RWPE1 (cell line): Measurements from ENCODE around the gene ZNF516.

Experiments used
- CTCF ChIA-PET: fragments of 350-600 bp; sonication (Branson Sonifier 250); formaldehyde crosslinking; extraction: SDS; loops from one replicate; lab custom pipeline; 2021; lab: Yijun Ruan, JAX
- POLR2A ChIA-PET: fragments of 400-600 bp; formaldehyde crosslinking; extraction: SDS; loops from one replicate; lab custom pipeline; 2020; ENCODE audit warnings: antibody characterized with exemption; ENCODE audit not compliant: low non-redundant PET; lab: Yijun Ruan, JAX
- DNase-seq: peaks from one replicate; pipeline ENCODE4 v3.0.0; 2012; ENCODE audit warnings: low spot score
- H3K27ac ChIP-seq: fragments of 450-650 bp; 2 replicates; pipeline ENCODE4 v1.5.1; 2017
- CTCF ChIP-seq: fragments of 450-650 bp; conservative IDR thresholded peaks from 2 replicates; pipeline ENCODE4 v1.5.1; 2017; ENCODE audit warnings: low read depth, mild to moderate bottlenecking

Gene ZNF516

GRCh38 chr18:76394780-76395476 is 100.1 kb downstream of the ZNF516 start:
- ChIA-PET POLR2A (no interaction called here), CTCF (no interaction called here)
- TF ChIP-seq CTCF, result no peak
- DNase-seq, result peak; percentile 47
- peak overlapping the region; percentile 44 for H3K27ac ChIP-seq

- DNase-seq, result no peak
- CTCF ChIA-PET, result no interaction called here
- no peak for TF ChIP-seq CTCF
- H3K27ac ChIP-seq, result no peak overlapping the region
- POLR2A ChIA-PET, result no interaction called here
Observed at GRCh38 chr18:76392349-76392748, 102.7 kb downstream of the ZNF516 start.

- H3K27ac ChIP-seq, result no peak overlapping the region
Observed at GRCh38 chr18:76391746-76392145, 103.3 kb downstream of the ZNF516 start.

GRCh38 chr18:76391038-76391437 is 104.0 kb downstream of the ZNF516 start:
- no peak overlapping the region for H3K27ac ChIP-seq
- POLR2A ChIA-PET, result no interaction called here
- CTCF ChIA-PET, result interaction anchor here (0.6 kb wide), 1 partner anchor 242 kb away, joined by 3 read pairs; no protein-coding TSS in a partner anchor
- no peak for TF ChIP-seq CTCF
- DNase-seq, result no peak

More at GRCh38 chr18:76391746-76392145, 103.3 kb downstream of the ZNF516 start:
- ChIA-PET POLR2A (no interaction called here), CTCF (no interaction called here)
- TF ChIP-seq CTCF, result no peak
- DNase-seq, result no peak

- no peak for TF ChIP-seq CTCF
- ChIA-PET CTCF (interaction anchor here (0.6 kb wide), 1 partner anchor 242 kb away, joined by 3 read pairs; no protein-coding TSS in a partner anchor), POLR2A (no interaction called here)
- no peak overlapping the region for H3K27ac ChIP-seq
- DNase-seq, result no peak
Observed at GRCh38 chr18:76390452-76391035, 104.5 kb downstream of the ZNF516 start.

- no peak overlapping the region for H3K27ac ChIP-seq
- CTCF ChIA-PET, result no interaction called here
- no peak for TF ChIP-seq CTCF
- POLR2A ChIA-PET, result no interaction called here
- DNase-seq, result no peak
Observed at GRCh38 chr18:76389716-76390115, 105.3 kb downstream of the ZNF516 start.
